Prostate gland (tissue), 2 donors: ENCODE results near the gene GRP. TPM values are rescaled to one million over a fixed set of nuclear protein-coding genes. Genes with fewer than 3 reads are reported as not detected.

Experiments used
- DNase-seq: peaks from one replicate; pipeline ENCODE4 v3.0.0-alpha.2; 2019; ENCODE audit warnings: low spot score
- H3K27ac ChIP-seq, 2 donors: fragments of 200-600 bp; sonication (generic); 2 replicates each; pipeline ENCODE4 v1.5.1; 2017 to 2019
- H3K27me3 ChIP-seq: fragments of 200-600 bp; sonication (generic); replicated peaks from 2 replicates; pipeline ENCODE4 v1.5.1; 2019; ENCODE audit not compliant: insufficient read depth
- H3K36me3 ChIP-seq, 2 donors: fragments of 200-600 bp; sonication (generic); 1 replicate in 1 of 2; 2 replicates in 1 of 2; pipeline versions ENCODE4 v1.5.1 to v1.8.1; 2017 to 2019
- H3K4me1 ChIP-seq: fragments of 200-600 bp; sonication (generic); replicated peaks from 2 replicates; pipeline ENCODE4 v1.5.1; 2019
- H3K4me3 ChIP-seq, 2 donors: fragments of 200-600 bp; sonication (generic); 2 replicates each; pipeline ENCODE4 v1.5.1; 2017 to 2019
- H3K9me3 ChIP-seq: fragments of 200-600 bp; sonication (generic); 2 replicates; pipeline ENCODE4 v1.5.1; 2017
- POLR2A ChIP-seq: fragments of 450-650 bp; IDR thresholded peaks from one replicate; pipeline ENCODE4 v1.6.1; 2016; ENCODE audit warnings: antibody characterized with exemption, mild to moderate bottlenecking
- POLR2AphosphoS5 ChIP-seq: sonication (generic); formaldehyde crosslinking; IDR thresholded peaks from one replicate; pipeline ENCODE4 v1.6.1; 2017; ENCODE audit warnings: antibody characterized with exemption
- WGBS: methylation state at CpG from one replicate; pipeline ENCODE4 v1.1.5; 2018; 5-methylcytosine and 5-hydroxymethylcytosine counted together
- intact Hi-C: fragments of 100-400 bp; cut with DNase I; formaldehyde crosslinking; loops from one replicate; pipeline ENCODE4 v1.14.2; 2022
- total RNA-seq, 2 donors: library from RNA; depleted of rRNA; stranded (reverse); fragments of >200 nt; gene quantifications; one replicate each; pipeline ENCODE4 v1.1.0, GENCODE V29; 2016
- TF ChIP-seq, protein P1 (sequence below), 4 experiments: fragments of 200-600 bp in 2 of 4; fragments of 450-650 bp in 2 of 4; sonication (generic) in 2 of 4; IDR thresholded peaks; 1 replicate in 3 of 4; 2 replicates in 1 of 4; pipeline ENCODE4 v1.5.1; 2016 to 2019; ENCODE audit warnings: antibody characterized with exemption in 4 of 4, mild to moderate bottlenecking in 2 of 4, moderate library complexity in 2 of 4

Gene GRP
- total RNA-seq, 2 donors from 2014 or later = 1.4 TPM; not detected in 1

- DNase-seq = no peak
- no peak for TF ChIP-seq POLR2AphosphoS5
- Histone ChIP-seq H3K27me3 (peaks cover 29% of the 10 kb centered on the region), H3K4me1 (no peaks in the 10 kb centered on the region), H3K36me3 (no peaks in the 10 kb centered on the region), H3K4me3 (no peak overlapping the region), H3K9me3 (no peaks in the 10 kb centered on the region), H3K27ac (no peak overlapping the region)
- 37% methylated on average over 6 of the region's 6 CpGs for WGBS
- intact Hi-C loops = no loop called here
These were observed 55.5 kb downstream of the GRP start for GRCh38 chr18:59275406-59275949.

DNA sequence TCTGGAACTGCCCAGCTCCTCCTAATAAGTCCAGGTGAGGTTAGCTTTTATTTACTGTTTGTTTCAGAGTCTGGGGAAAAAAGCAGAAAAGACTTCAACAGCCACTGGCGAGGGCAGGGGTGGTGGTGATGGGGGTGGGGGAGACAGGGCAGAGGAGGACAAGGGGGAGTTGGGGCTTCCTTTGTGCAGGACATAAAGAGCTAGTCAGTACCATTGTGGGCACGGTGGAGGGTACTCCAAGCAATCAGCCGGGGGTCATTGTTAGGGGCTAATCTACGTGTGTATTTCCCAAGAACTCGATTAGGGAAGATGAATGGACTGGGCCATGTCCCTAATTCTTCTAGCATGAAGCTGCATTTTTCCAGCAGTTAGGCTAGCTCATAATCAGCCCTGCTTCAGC is 56.1 kb downstream of the GRP start:
- no peak overlapping the region for H3K4me3 ChIP-seq
- no peaks in the 10 kb centered on the region for H3K9me3 ChIP-seq
- no peak overlapping the region for H3K27ac ChIP-seq
- no peak for DNase-seq
- WGBS = 40% methylated on average over 5 of the region's 5 CpGs
- intact Hi-C loops = no loop called here
- TF ChIP-seq POLR2AphosphoS5 (no peak), POLR2A (no peak)
- TF ChIP-seq, protein P1, sequence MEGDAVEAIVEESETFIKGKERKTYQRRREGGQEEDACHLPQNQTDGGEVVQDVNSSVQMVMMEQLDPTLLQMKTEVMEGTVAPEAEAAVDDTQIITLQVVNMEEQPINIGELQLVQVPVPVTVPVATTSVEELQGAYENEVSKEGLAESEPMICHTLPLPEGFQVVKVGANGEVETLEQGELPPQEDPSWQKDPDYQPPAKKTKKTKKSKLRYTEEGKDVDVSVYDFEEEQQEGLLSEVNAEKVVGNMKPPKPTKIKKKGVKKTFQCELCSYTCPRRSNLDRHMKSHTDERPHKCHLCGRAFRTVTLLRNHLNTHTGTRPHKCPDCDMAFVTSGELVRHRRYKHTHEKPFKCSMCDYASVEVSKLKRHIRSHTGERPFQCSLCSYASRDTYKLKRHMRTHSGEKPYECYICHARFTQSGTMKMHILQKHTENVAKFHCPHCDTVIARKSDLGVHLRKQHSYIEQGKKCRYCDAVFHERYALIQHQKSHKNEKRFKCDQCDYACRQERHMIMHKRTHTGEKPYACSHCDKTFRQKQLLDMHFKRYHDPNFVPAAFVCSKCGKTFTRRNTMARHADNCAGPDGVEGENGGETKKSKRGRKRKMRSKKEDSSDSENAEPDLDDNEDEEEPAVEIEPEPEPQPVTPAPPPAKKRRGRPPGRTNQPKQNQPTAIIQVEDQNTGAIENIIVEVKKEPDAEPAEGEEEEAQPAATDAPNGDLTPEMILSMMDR (IDR thresholded peaks at IDR 0.05) = no peak
- no peaks in the 10 kb centered on the region for H3K4me1 ChIP-seq
- no peaks in the 10 kb centered on the region for H3K36me3 ChIP-seq
- H3K27me3 ChIP-seq = peaks cover 23% of the 10 kb centered on the region

- Histone ChIP-seq H3K4me3 (no peak overlapping the region), H3K9me3 (no peaks in the 10 kb centered on the region), H3K36me3 (no peaks in the 10 kb centered on the region), H3K27me3 (peaks cover 11% of the 10 kb centered on the region), H3K4me1 (no peaks in the 10 kb centered on the region), H3K27ac (no peak overlapping the region)
- WGBS = 73% methylated on average over 5 of the region's 5 CpGs
- TF ChIP-seq POLR2AphosphoS5 = no peak
- TF ChIP-seq POLR2A = no peak
- TF ChIP-seq, protein P1 (IDR thresholded peaks at IDR 0.05) = no peak
- no peak for DNase-seq
- intact Hi-C loops = no loop called here
These were observed 58.8 kb downstream of the GRP start for GRCh38 chr18:59278793-59279192.

DNA sequence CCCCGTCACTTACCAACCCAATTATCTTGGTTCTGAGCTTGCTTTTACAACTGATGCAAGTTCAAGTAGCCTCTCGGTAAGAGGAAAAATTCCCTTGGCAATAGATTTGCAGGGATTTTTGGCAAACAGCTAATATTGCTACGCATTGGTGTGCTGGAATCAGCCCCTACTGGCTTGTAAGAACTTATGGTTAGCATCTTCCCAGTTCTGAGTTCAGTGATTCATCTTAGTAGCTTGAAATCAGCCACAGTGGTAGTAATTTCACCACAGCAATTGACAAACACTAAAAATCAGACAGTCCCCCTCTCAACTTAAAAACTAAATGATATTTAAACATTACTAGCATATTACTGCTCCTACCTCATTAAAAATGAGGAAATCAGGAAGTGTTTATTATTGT is 59.2 kb downstream of the GRP start:
- WGBS = 64% methylated on average over 3 of the region's 3 CpGs
- Histone ChIP-seq H3K36me3 (no peaks in the 10 kb centered on the region), H3K4me3 (no peak overlapping the region), H3K9me3 (no peaks in the 10 kb centered on the region), H3K4me1 (no peaks in the 10 kb centered on the region), H3K27ac (no peak overlapping the region), H3K27me3 (peaks cover 7% of the 10 kb centered on the region)
- TF ChIP-seq, protein P1 (IDR thresholded peaks at IDR 0.05) = no peak
- TF ChIP-seq POLR2AphosphoS5 (no peak), POLR2A (no peak)
- no peak for DNase-seq
- intact Hi-C loops = no loop called here

- no peaks in the 10 kb centered on the region for H3K9me3 ChIP-seq
- no peaks in the 10 kb centered on the region for H3K36me3 ChIP-seq
- no peak for TF ChIP-seq POLR2AphosphoS5
- TF ChIP-seq, protein P1 (IDR thresholded peaks at IDR 0.05) = no peak
- TF ChIP-seq POLR2A = no peak
- H3K4me3 ChIP-seq = no peak overlapping the region
- no peak overlapping the region for H3K27ac ChIP-seq
- H3K27me3 ChIP-seq = peaks cover 6% of the 10 kb centered on the region
- 48% methylated on average over 1 of the region's 1 CpG for WGBS
- intact Hi-C loops = no loop called here
- H3K4me1 ChIP-seq = no peaks in the 10 kb centered on the region
- DNase-seq = no peak
These were observed 59.8 kb downstream of the GRP start for GRCh38 chr18:59279722-59280121.

Other genes with a start within 250 kb of the GRP start
- gene SEC11C, start 80.3 kb upstream of the GRP start, total RNA-seq = 100 to 1,000 TPM in 1 of 2 donors, 10 to 100 TPM in 1; 76.6 to 711 TPM
- gene RAX, start 53.3 kb downstream of the GRP start, total RNA-seq = under 1 TPM; 0.23 to 0.40 TPM
- gene CPLX4, start 98.5 kb downstream of the GRP start, total RNA-seq = not detected
- gene LMAN1, start 139.1 kb downstream of the GRP start, total RNA-seq = 100 to 1,000 TPM in 1 of 2 donors, 10 to 100 TPM in 1; 91.0 to 112 TPM